ENCODE results near the gene KIAA0930.

Gene KIAA0930

DNA sequence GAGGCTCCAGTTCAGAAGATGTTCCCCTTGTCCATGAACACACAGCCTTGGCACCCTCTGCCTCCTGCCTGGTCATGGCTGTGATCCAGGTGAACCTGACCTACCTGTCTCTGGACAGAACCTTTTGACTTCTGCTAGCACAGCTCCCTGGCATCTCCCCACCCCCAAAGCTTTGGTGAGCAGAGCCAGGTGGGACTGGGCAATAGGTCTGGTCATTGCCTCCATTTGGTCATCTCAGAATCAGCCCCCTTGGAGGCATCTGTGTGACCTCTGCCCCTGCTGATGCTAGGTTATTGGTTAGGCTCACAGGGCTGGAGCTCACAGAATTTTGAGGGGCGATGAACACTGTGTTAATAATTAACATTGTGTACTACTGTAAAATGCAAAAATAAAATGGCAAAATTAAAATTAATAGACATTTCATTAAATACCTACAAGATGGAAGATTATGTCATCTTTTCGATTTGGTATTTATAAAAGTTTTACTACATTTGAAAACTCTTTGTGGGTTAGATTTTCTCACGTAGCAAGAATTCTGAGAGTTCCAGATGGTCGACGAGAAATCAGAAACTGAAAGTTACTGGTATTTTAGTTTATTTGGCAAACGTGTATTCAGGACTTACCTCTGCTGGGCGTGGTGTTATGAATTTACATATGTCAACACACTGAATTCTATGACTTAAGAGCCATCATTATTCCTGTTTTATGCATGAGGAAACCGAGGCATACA, 8.3 kb upstream of the KIAA0930 start:
- no peak overlapping the region for H3K4me3 ChIP-seq (ENCODE audit: low read length)
- DNase-seq (ENCODE audit: low read depth), result peak; percentile 39
- no peak for TF ChIP-seq CTCF (conservative IDR thresholded peaks at IDR 0.05; ENCODE audit: low read length)

DNA sequence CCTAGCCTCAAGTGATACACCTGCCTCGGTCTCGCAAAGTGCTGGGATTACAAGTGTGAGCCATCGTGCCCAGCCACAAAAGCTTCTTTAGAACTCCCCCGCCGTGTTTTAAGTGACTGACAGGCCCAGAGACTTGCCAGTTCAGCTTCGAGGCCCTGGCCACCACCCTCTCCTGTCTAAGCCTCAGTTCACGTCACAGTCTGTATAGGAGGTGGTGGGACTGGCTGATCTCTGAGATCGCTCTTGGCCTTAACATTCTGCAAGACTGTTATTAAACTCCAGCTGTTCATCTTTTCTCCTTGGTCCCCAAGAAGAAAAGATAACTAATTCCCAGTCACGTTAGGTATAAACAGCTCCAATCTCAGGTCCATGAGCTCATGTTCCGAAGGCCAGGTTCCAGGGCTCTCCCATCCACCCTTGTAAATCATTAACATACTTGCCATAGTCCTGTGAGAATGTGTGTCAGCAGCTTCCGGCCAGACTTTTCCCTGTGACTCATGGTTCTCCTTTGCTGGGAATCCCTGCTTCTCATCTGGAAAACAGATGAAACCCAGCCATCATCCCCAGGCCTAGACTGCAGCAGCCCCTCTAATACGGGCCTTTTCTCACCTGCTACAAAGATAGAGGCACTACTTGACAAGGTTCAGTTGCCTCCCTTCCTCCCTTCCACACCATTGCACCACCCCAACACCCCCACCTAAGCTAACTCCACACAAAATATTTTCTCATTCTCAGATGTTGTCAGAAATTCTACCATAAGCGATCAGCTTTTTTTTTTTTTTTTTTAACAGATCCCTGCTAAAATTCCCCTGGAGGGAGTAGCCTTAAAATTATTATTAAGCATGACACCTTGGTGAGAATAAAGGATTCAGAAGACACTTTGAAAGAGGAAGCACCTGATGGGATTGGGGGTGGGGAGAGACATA, 5.6 kb upstream of the KIAA0930 start:
- no peak overlapping the region for H3K4me3 ChIP-seq (ENCODE audit: low read length)
- no peak for TF ChIP-seq CTCF (conservative IDR thresholded peaks at IDR 0.05; ENCODE audit: low read length)
- DNase-seq (ENCODE audit: low read depth), result peak; percentile 97

- TF ChIP-seq CTCF (conservative IDR thresholded peaks at IDR 0.05; ENCODE audit: low read length), result no peak
- no peak for DNase-seq (ENCODE audit: low read depth)
- H3K4me3 ChIP-seq (ENCODE audit: low read length), result no peak overlapping the region
These were observed 4.2 kb upstream of the KIAA0930 start for GRCh38 chr22:45244916-45245315.

- DNase-seq (ENCODE audit: low read depth), result no peak
- no peak for TF ChIP-seq CTCF (conservative IDR thresholded peaks at IDR 0.05; ENCODE audit: low read length)
These were observed 2.1 kb upstream of the KIAA0930 start for GRCh38 chr22:45242778-45243191.

GRCh38 chr22:45240104-45240809, 437 bp downstream of the KIAA0930 start:
- no peak for DNase-seq (ENCODE audit: low read depth)
- no peak for TF ChIP-seq CTCF (conservative IDR thresholded peaks at IDR 0.05; ENCODE audit: low read length)
- H3K4me3 ChIP-seq (ENCODE audit: low read length), result peak overlapping the region; percentile 70

More at GRCh38 chr22:45242778-45243191, 2.1 kb upstream of the KIAA0930 start:
- H3K4me3 ChIP-seq (ENCODE audit: low read length), result no peak overlapping the region

DNA sequence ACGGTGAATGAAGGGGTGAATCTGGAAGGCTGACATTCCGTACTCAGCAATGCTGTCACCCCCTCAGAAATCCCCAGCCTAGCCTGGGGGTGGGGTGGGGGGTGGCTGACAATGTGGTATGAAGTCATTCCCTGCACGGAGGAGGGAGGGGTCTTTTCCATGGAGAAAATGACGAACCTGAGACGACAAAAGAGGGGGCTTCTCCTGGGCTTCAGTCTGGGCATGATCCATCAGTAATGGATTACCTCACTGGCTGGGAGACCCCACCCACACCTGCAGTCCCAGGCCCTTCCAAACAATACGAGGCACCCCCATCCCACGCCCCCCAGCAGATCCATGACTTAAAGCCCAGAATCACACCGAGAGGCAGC, 1.0 kb downstream of the KIAA0930 start:
- no peak for DNase-seq (ENCODE audit: low read depth)
- peak overlapping the region; percentile 70 for H3K4me3 ChIP-seq (ENCODE audit: low read length)
- TF ChIP-seq CTCF (conservative IDR thresholded peaks at IDR 0.05; ENCODE audit: low read length), result no peak

Measured in AG10803 (cell line).